Hepatocyte (in vitro differentiated cells): ENCODE data around the gene IL1RAPL2. TPM values are rescaled to one million over a fixed set of nuclear protein-coding genes. Genes with fewer than 3 reads are reported as not detected.

Experiments
- DNase-seq: peaks from one replicate; pipeline ENCODE4 v3.0.0-alpha.2; 2016; ENCODE audit warnings: low spot score
- H2AFZ ChIP-seq: fragments of 200-600 bp; sonication (generic); 2 replicates; pipeline ENCODE4 v1.6.0; 2016; ENCODE audit warnings: antibody characterized with exemption, mild to moderate bottlenecking
- H3K27ac ChIP-seq: fragments of 200-600 bp; sonication (generic); 2 replicates; pipeline ENCODE4 v1.5.1; 2016; ENCODE audit warnings: mild to moderate bottlenecking
- H3K27me3 ChIP-seq: fragments of 200-600 bp; sonication (generic); 2 replicates; pipeline ENCODE4 v1.6.1; 2016
- H3K36me3 ChIP-seq: fragments of 200-600 bp; sonication (generic); replicated peaks from 2 replicates; pipeline ENCODE4 v1.5.1; 2016; ENCODE audit warnings: low read depth; ENCODE audit not compliant: insufficient read depth
- H3K4me1 ChIP-seq: fragments of 200-600 bp; sonication (generic); 2 replicates; pipeline ENCODE4 v1.5.1; 2016; ENCODE audit warnings: mild to moderate bottlenecking, moderate library complexity; ENCODE audit not compliant: insufficient read depth
- H3K4me2 ChIP-seq: fragments of 200-600 bp; sonication (generic); 2 replicates; pipeline ENCODE4 v1.6.0; 2016
- H3K4me3 ChIP-seq: fragments of 200-600 bp; sonication (generic); 2 replicates; pipeline ENCODE4 v1.5.1; 2016; ENCODE audit warnings: mild to moderate bottlenecking
- H3K79me2 ChIP-seq: fragments of 200-600 bp; sonication (generic); 2 replicates; pipeline ENCODE4 v1.6.0; 2017; ENCODE audit warnings: mild to moderate bottlenecking
- H3K9me2 ChIP-seq: fragments of 200-600 bp; sonication (generic); replicated peaks from 2 replicates; pipeline ENCODE4 v1.6.0; 2017; ENCODE audit warnings: mild to moderate bottlenecking; ENCODE audit not compliant: insufficient read depth
- H3K9me3 ChIP-seq: fragments of 200-600 bp; sonication (generic); 2 replicates; pipeline ENCODE4 v1.5.1; 2016; ENCODE audit warnings: low read depth, mild to moderate bottlenecking
- H4K20me1 ChIP-seq: fragments of 200-600 bp; sonication (generic); 2 replicates; pipeline ENCODE4 v1.6.0; 2016; ENCODE audit warnings: mild to moderate bottlenecking; ENCODE audit not compliant: insufficient read depth, poor library complexity, severe bottlenecking
- EZH2 ChIP-seq: fragments of 200-600 bp; sonication (generic); IDR thresholded peaks from 2 replicates; pipeline ENCODE4 v1.6.1; 2016; ENCODE audit warnings: antibody characterized with exemption, mild to moderate bottlenecking, borderline replicate concordance
- EZH2phosphoT487 ChIP-seq: fragments of 200-600 bp; sonication (generic); IDR thresholded peaks from one replicate; pipeline ENCODE4 v1.6.1; 2018; ENCODE audit warnings: antibody characterized with exemption, mild to moderate bottlenecking, low read depth, moderate library complexity; ENCODE audit not compliant: unreplicated experiment, severe bottlenecking
- WGBS: methylation state at CpG from one replicate; pipeline ENCODE4 v1.1.6; 2016; ENCODE audit warnings: low lambda C conversion rate; ENCODE audit errors: missing lambda C conversion rate; 5-methylcytosine and 5-hydroxymethylcytosine counted together
- polyA plus RNA-seq: library from polyadenylated mRNA; unstranded; fragments of >200 nt; fragmentation: Nextera tagmentation; extraction: Ambion mirVana; gene quantifications from 2 replicates; pipeline ENCODE4 v1.2.1, GENCODE V29; 2016
- total RNA-seq: library from RNA; depleted of rRNA; stranded (reverse); fragments of >200 nt; gene quantifications from 2 replicates; pipeline ENCODE4 v1.2.3, GENCODE V29; 2014
- TF ChIP-seq, protein P1 (sequence below): fragments of 200-600 bp; sonication (generic); IDR thresholded peaks from 2 replicates; pipeline ENCODE4 v1.5.1; 2016; ENCODE audit warnings: antibody characterized with exemption, mild to moderate bottlenecking; ENCODE audit not compliant: poor library complexity

The IL1RAPL2 gene
- total and polyA plus RNA-seq, 2 experiments from 2014 or later, result 0.40 TPM; not detected in 1

GRCh38 chrX:105550043-105550663 is 984.2 kb downstream of the IL1RAPL2 start:
- no peak overlapping the region for H2AFZ ChIP-seq
- WGBS, result 59% methylated on average over 3 of the region's 3 CpGs
- no peak overlapping the region for H3K4me2 ChIP-seq
- no peak for TF ChIP-seq EZH2
- TF ChIP-seq EZH2phosphoT487, result no peak
- TF ChIP-seq, protein P1, sequence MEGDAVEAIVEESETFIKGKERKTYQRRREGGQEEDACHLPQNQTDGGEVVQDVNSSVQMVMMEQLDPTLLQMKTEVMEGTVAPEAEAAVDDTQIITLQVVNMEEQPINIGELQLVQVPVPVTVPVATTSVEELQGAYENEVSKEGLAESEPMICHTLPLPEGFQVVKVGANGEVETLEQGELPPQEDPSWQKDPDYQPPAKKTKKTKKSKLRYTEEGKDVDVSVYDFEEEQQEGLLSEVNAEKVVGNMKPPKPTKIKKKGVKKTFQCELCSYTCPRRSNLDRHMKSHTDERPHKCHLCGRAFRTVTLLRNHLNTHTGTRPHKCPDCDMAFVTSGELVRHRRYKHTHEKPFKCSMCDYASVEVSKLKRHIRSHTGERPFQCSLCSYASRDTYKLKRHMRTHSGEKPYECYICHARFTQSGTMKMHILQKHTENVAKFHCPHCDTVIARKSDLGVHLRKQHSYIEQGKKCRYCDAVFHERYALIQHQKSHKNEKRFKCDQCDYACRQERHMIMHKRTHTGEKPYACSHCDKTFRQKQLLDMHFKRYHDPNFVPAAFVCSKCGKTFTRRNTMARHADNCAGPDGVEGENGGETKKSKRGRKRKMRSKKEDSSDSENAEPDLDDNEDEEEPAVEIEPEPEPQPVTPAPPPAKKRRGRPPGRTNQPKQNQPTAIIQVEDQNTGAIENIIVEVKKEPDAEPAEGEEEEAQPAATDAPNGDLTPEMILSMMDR, result no peak
- H3K27ac ChIP-seq, result no peak overlapping the region
- no peaks in the 10 kb centered on the region for H3K79me2 ChIP-seq
- no peaks in the 10 kb centered on the region for H3K9me2 ChIP-seq
- H3K27me3 ChIP-seq, result no peaks in the 10 kb centered on the region
- no peaks in the 10 kb centered on the region for H4K20me1 ChIP-seq
- no peaks in the 10 kb centered on the region for H3K9me3 ChIP-seq
- no peak overlapping the region for H3K4me3 ChIP-seq
- DNase-seq, result no peak
- H3K36me3 ChIP-seq, result no peaks in the 10 kb centered on the region
- no peaks in the 10 kb centered on the region for H3K4me1 ChIP-seq

GRCh38 chrX:105552395-105552794 is 986.4 kb downstream of the IL1RAPL2 start:
- H4K20me1 ChIP-seq, result no peaks in the 10 kb centered on the region
- H3K27me3 ChIP-seq, result no peaks in the 10 kb centered on the region
- no peak overlapping the region for H2AFZ ChIP-seq
- no peak overlapping the region for H3K4me3 ChIP-seq
- DNase-seq, result no peak
- WGBS, result 66% methylated on average over 5 of the region's 5 CpGs
- no peak overlapping the region for H3K4me2 ChIP-seq
- H3K79me2 ChIP-seq, result no peaks in the 10 kb centered on the region
- H3K36me3 ChIP-seq, result no peaks in the 10 kb centered on the region
- no peaks in the 10 kb centered on the region for H3K4me1 ChIP-seq
- no peak overlapping the region for H3K27ac ChIP-seq
- H3K9me3 ChIP-seq, result no peaks in the 10 kb centered on the region
- no peaks in the 10 kb centered on the region for H3K9me2 ChIP-seq
- TF ChIP-seq EZH2phosphoT487, result no peak
- TF ChIP-seq, protein P1, result no peak
- TF ChIP-seq EZH2, result no peak

DNA sequence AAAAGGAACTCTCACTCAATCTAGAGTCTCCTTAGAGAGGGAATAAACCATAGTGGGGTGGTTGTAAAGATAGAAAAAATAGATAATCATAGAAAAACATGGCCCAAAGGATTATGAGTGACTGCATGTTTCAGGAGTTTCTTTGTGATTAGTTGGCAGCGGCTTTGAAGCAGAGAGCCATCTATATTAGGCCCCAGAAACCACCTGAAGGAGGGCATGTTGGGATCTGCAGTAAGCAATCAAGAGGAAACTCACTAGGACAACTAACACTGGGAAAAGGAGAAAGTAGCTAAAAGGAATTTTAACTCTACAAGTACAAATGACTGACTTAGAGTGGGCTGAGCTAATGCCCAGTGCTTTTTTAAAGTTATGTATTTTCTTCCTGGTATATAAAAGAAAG is 987.1 kb downstream of the IL1RAPL2 start:
- H3K79me2 ChIP-seq, result no peaks in the 10 kb centered on the region
- no peak overlapping the region for H3K4me3 ChIP-seq
- no peaks in the 10 kb centered on the region for H4K20me1 ChIP-seq
- DNase-seq, result no peak
- no peak for TF ChIP-seq EZH2
- TF ChIP-seq, protein P1, result no peak
- 44% methylated on average over 1 of the region's 1 CpG for WGBS
- H3K27me3 ChIP-seq, result no peaks in the 10 kb centered on the region
- H3K4me1 ChIP-seq, result no peaks in the 10 kb centered on the region
- H3K36me3 ChIP-seq, result no peaks in the 10 kb centered on the region
- H2AFZ ChIP-seq, result no peak overlapping the region
- H3K27ac ChIP-seq, result no peak overlapping the region
- no peaks in the 10 kb centered on the region for H3K9me2 ChIP-seq
- no peaks in the 10 kb centered on the region for H3K9me3 ChIP-seq
- H3K4me2 ChIP-seq, result no peak overlapping the region
